Lung (tissue), 12 donors: ENCODE results near the gene NPHP1. TPM values are rescaled to one million over a fixed set of nuclear protein-coding genes. Genes with fewer than 3 reads are reported as not detected.
A peak's percentile ranks its signal among the peaks of the same experiment; 100 is the strongest.
"Not testable (repeated sequence)": the region's sequence is repeated elsewhere in the genome, so short reads cannot be mapped to it uniquely, and the experiment has no call there.

Experiments
- ATAC-seq: fragments of 200-7000 bp; cut with Tn5 transposase; one replicate; pipeline ENCODE4 v1.9.1; 2020; ENCODE audit warnings: moderate number of reproducible peaks; ENCODE audit not compliant: insufficient read depth, low FRiP score
- DNase-seq, 3 donors: peaks; one replicate each; pipeline ENCODE4 v3.0.0-alpha.2; 2013 to 2017
- H3K27ac ChIP-seq, 2 donors: one replicate each; pipeline ENCODE4 v1.5.1; 2013; ENCODE audit warnings: mild to moderate bottlenecking in 2 of 2, moderate library complexity in 2 of 2, control low read depth in 1 of 2, inconsistent platforms in 1 of 2, low read depth in 1 of 2, low read length in 1 of 2
- H3K27me3 ChIP-seq, 3 donors: one replicate each; pipeline ENCODE4 v1.5.1; 2013; ENCODE audit warnings: low read length in 2 of 3; ENCODE audit not compliant: control insufficient read depth in 3 of 3, insufficient read depth in 3 of 3
- H3K36me3 ChIP-seq, 4 donors: one replicate each; pipeline ENCODE4 v1.5.1; 2013; ENCODE audit warnings: low read length in 4 of 4, mild to moderate bottlenecking in 1 of 4, moderate library complexity in 1 of 4; ENCODE audit not compliant: control insufficient read depth in 4 of 4, insufficient read depth in 4 of 4
- H3K4me1 ChIP-seq, 5 donors: one replicate each; pipeline ENCODE4 v1.5.1; 2013; ENCODE audit warnings: low read length in 5 of 5, mild to moderate bottlenecking in 2 of 5, moderate library complexity in 1 of 5; ENCODE audit not compliant: control insufficient read depth in 5 of 5, insufficient read depth in 5 of 5
- H3K4me3 ChIP-seq: one replicate; pipeline ENCODE4 v1.5.1; 2013; ENCODE audit warnings: mild to moderate bottlenecking, control low read depth, moderate library complexity
- H3K9ac ChIP-seq, 2 donors: one replicate each; pipeline ENCODE4 v1.5.1; 2013; ENCODE audit warnings: low read length in 2 of 2, control low read depth in 1 of 2; ENCODE audit not compliant: insufficient read depth in 1 of 2
- H3K9me3 ChIP-seq, 4 donors: one replicate each; pipeline ENCODE4 v1.5.1; 2013; ENCODE audit warnings: low read length in 3 of 4, mild to moderate bottlenecking in 1 of 4, moderate library complexity in 1 of 4; ENCODE audit not compliant: control insufficient read depth in 4 of 4, insufficient read depth in 3 of 4
- CTCF ChIP-seq: IDR thresholded peaks from 2 replicates; pipeline ENCODE4 v1.5.1; 2012; ENCODE audit warnings: mild to moderate bottlenecking; ENCODE audit errors: control extremely low read depth, extremely low read depth
- WGBS, 2 donors: extraction: QIAGEN DNeasy Blood & Tissue Kit; methylation state at CpG; one replicate each; pipeline ENCODE4 v1.1.7; 2013; 5-methylcytosine and 5-hydroxymethylcytosine counted together
- polyA plus RNA-seq, 2 donors: library from polyadenylated mRNA; stranded (reverse); fragments of 200-250 nt; gene quantifications; one replicate each; pipeline ENCODE4 v1.2.1, GENCODE V29; 2013
- total RNA-seq, 2 donors: library from RNA; depleted of rRNA in 1 of 2; stranded (reverse); fragments of >200 nt in 1 of 2; gene quantifications; one replicate each; pipeline ENCODE4 v1.2.1, GENCODE V29; 2014 to 2021
- donor health status: control.
- donor health status: control.
- donor health status: Bipolar disorder and iron deficiency.
- donor health status: healthy.
- donor health status: DM: yes; HTN: yes; CAD: no.

The NPHP1 gene
- total and polyA plus RNA-seq, 4 donors = 6.0 to 17.1 (median 11.7) TPM

DNA sequence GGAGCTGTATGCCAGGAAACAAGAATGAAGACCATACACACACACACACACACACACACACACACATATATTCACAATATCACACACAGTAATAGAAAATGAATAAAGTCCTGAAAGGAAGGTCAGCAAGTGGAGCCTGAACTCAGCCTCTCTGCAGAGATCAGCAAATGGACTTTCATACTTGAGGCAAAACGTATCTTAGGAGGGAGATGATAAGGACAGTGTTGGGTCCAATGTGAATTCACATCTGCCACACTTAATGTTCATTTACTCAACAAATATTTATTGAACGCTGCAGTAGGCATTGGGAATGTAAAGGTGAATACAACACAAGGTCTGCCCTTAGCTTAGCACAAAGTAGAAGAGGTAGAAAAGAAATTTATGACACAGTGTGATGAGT, 10.3 kb upstream of the NPHP1 start:
- Histone ChIP-seq H3K4me3 (no peak overlapping the region), H3K27me3 (peaks cover 0 to 3% (median 0%) of the 10 kb centered on the region in 3 donors), H3K36me3 (peaks cover 0 to 2% (median under 1%) of the 10 kb centered on the region in 4 donors), H3K27ac (no peak overlapping the region), H3K9ac (no peak overlapping the region), H3K4me1 (peaks cover 0 to 8% (median 4%) of the 10 kb centered on the region in 5 donors), H3K9me3 (peaks cover 0 to 1% (median 0%) of the 10 kb centered on the region in 4 donors)
- DNase-seq (no peak), ATAC-seq (no peak)
- no peak for TF ChIP-seq CTCF
- WGBS, 2 donors = 62 to 78% methylated on average over 2 of the region's 2 CpGs

- ATAC-seq, H3K36me3 ChIP-seq, H3K4me3 ChIP-seq, H3K9me3 ChIP-seq, H3K27me3 ChIP-seq, H3K4me1 ChIP-seq, DNase-seq, H3K27ac ChIP-seq, H3K9ac ChIP-seq: not testable (repeated sequence)
- WGBS, 2 donors = 75 to 93% methylated on average over 3 of the region's 3 CpGs
These were observed 8.7 kb upstream of the NPHP1 start for GRCh38 chr2:110213522-110213921.

- 1 to 2% methylated on average over 54 of the region's 54 CpGs for WGBS, 2 donors
- Histone ChIP-seq H3K36me3 (peaks cover 0 to 10% (median 4%) of the 10 kb centered on the region in 4 donors), H3K4me1 (peaks cover 0 to 9% (median 4%) of the 10 kb centered on the region in 5 donors), H3K9me3 (peaks cover 0 to 1% (median 0%) of the 10 kb centered on the region in 4 donors), H3K4me3 (peak within 1 kb of the TSS; percentile 95), H3K9ac (peak within 1 kb of the TSS; percentile 6 to 91), H3K27ac (peak within 1 kb of the TSS; percentile 91), H3K27me3 (peaks cover 0 to 3% (median 0%) of the 10 kb centered on the region in 3 donors)
- TF ChIP-seq CTCF = no peak
- ATAC-seq = peak; percentile 97
- DNase-seq = peak; percentile 84 to 87 (median 85)
These were observed 7.4 kb upstream of the NPHP1 start, which contains the start of gene MTLN for GRCh38 chr2:110211938-110212858. Gene MTLN (minus strand): TSS chr2:110212547. CDS start chr2:110212525, 22 bp downstream.

DNA sequence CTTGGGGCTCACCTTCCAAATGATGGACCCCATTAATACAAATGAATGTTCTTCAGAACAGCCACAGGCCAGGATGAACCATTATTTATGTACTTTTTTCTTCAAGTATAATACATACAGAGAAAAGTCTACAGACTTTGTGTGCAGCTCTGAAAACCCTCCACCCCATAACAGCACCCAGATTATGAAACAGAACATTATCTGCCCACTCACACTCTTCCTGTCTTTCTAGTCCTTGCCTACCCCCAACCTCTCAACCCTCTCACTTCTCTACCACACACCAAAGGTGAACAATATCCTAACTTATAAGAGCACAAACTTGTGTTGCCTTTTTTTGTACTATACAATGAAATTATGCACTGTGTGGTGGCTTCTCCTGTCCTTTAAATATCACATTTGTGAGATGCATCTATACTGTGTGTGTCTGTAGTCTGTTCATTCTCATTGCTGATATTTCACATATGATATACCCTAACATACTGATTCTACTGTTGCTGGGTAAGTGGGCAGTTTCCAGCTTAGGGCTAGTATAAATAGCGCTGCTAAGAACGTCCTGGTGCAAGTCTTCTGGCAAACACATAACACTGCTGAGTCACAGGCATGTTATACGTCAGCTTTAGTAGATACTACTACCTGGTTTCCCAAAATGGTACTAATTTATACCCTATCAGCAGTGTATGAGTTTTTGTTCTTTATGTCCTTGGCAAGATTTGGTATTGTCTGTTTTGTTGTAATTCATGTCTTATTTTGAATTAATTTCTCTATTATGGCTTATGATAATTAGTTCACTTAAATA, 1.0 kb upstream of the NPHP1 start:
- Histone ChIP-seq H3K4me1 (peaks cover 0 to 13% (median 7%) of the 10 kb centered on the region in 5 donors), H3K9me3 (no peaks in the 10 kb centered on the region), H3K4me3 (no peak overlapping the region), H3K27me3 (no peaks in the 10 kb centered on the region), H3K36me3 (peaks cover 0 to 13% (median 4%) of the 10 kb centered on the region in 4 donors), H3K9ac (no peak overlapping the region), H3K27ac (peak overlapping the region in 1 of 2 donors; percentile 90)
- no peak for DNase-seq
- no peak for TF ChIP-seq CTCF
- WGBS, 2 donors = 52 to 59% methylated on average over 3 of the region's 3 CpGs
- ATAC-seq = no peak
